Adrenal gland (tissue), 5 donors: ENCODE measurements around the gene UBA6.

ENCODE experiments used
- CTCF ChIP-seq, 6 experiments: fragments of 450-650 bp in 4 of 6; fragments of 200-600 bp in 2 of 6; sonication (generic) in 1 of 6; IDR thresholded peaks; 1 replicate in 5 of 6; 2 replicates in 1 of 6; pipeline versions ENCODE4 v1.5.1 to v1.8.0; 2016 to 2021; ENCODE audit warnings: antibody characterized with exemption in 6 of 6, mild to moderate bottlenecking in 2 of 6, moderate library complexity in 1 of 6
- POLR2A ChIP-seq, 2 donors: fragments of 450-650 bp; IDR thresholded peaks; one replicate each; pipeline ENCODE4 v1.6.1; 2017; ENCODE audit warnings: antibody characterized with exemption in 2 of 2, mild to moderate bottlenecking in 2 of 2, moderate library complexity in 1 of 2
- donor health status: DM: no; HTN: no; CAD: no.

GRCh38 chr4:67604749-67605148 is 96.2 kb downstream of the UBA6 start:
- TF ChIP-seq CTCF (IDR thresholded peaks at IDR 0.05) (no peak), POLR2A (IDR thresholded peaks at IDR 0.05) (no peak)
